GM23338 (cell line): ENCODE results near the gene RNF186. TPM values are rescaled to one million over a fixed set of nuclear protein-coding genes. Genes with fewer than 3 reads are reported as not detected.

Source experiments
- ATAC-seq: fragments of 200-7000 bp; cut with Tn5 transposase; 3 replicates; pipeline ENCODE4 v1.9.1; 2020
- DNase-seq: peaks from one replicate; pipeline ENCODE4 v3.0.0-alpha.2; 2015; ENCODE audit warnings: low spot score
- H2AFZ ChIP-seq: fragments of 200-600 bp; sonication (generic); 2 replicates; pipeline ENCODE4 v1.8.0; 2016; ENCODE audit warnings: antibody characterized with exemption, mild to moderate bottlenecking, moderate library complexity
- H3F3A ChIP-seq: fragments of 200-600 bp; sonication (generic); replicated peaks from 2 replicates; pipeline ENCODE4 v1.8.0; 2017; ENCODE audit warnings: antibody characterized with exemption, mixed run types, low read depth
- H3K27ac ChIP-seq: fragments of 200-600 bp; sonication (generic); 2 replicates; pipeline ENCODE4 v1.6.1; 2016; ENCODE audit warnings: low read depth
- H3K27me3 ChIP-seq: fragments of 200-600 bp; sonication (generic); 2 replicates; pipeline ENCODE4 v1.8.0; 2016; ENCODE audit warnings: mild to moderate bottlenecking, mixed run types, moderate library complexity; ENCODE audit not compliant: insufficient read depth
- H3K36me3 ChIP-seq: fragments of 200-600 bp; sonication (generic); 2 replicates; pipeline ENCODE4 v1.8.0; 2016; ENCODE audit warnings: mild to moderate bottlenecking; ENCODE audit not compliant: insufficient read depth
- H3K4me1 ChIP-seq: fragments of 200-600 bp; sonication (generic); 2 replicates; pipeline ENCODE4 v1.8.0; 2016; ENCODE audit warnings: mild to moderate bottlenecking, moderate library complexity; ENCODE audit not compliant: insufficient read depth
- H3K4me2 ChIP-seq: fragments of 200-600 bp; sonication (generic); 2 replicates; pipeline ENCODE4 v1.7.1; 2017; ENCODE audit warnings: mixed run types
- H3K4me3 ChIP-seq: fragments of 200-600 bp; sonication (generic); 2 replicates; pipeline ENCODE4 v1.6.1; 2016; ENCODE audit warnings: mixed run types
- H3K79me2 ChIP-seq: fragments of 200-600 bp; sonication (generic); replicated peaks from 2 replicates; pipeline ENCODE4 v1.8.0; 2017; ENCODE audit warnings: mild to moderate bottlenecking; ENCODE audit not compliant: insufficient read depth
- H3K9me2 ChIP-seq: fragments of 200-600 bp; sonication (generic); 2 replicates; pipeline ENCODE4 v1.8.0; 2017; ENCODE audit not compliant: insufficient read depth
- H4K20me1 ChIP-seq: fragments of 200-600 bp; sonication (generic); replicated peaks from 2 replicates; pipeline ENCODE4 v1.8.0; 2017; ENCODE audit warnings: mild to moderate bottlenecking; ENCODE audit not compliant: insufficient read depth
- H3K27ac Mint-ChIP-seq: 2 replicates; pipeline ENCODE4 v1.8.0; 2020; ENCODE audit warnings: inconsistent platforms, mild to moderate bottlenecking, moderate library complexity, mixed read lengths
- H3K27me3 Mint-ChIP-seq: 3 replicates; pipeline ENCODE4 v1.8.0; 2022; ENCODE audit warnings: low read depth, mild to moderate bottlenecking, moderate library complexity, mixed read lengths, inconsistent platforms; ENCODE audit not compliant: insufficient read depth, poor library complexity
- H3K36me3 Mint-ChIP-seq: 3 replicates; pipeline ENCODE4 v1.8.0; 2021; ENCODE audit warnings: low read depth, mild to moderate bottlenecking, inconsistent platforms, moderate library complexity, mixed read lengths
- H3K4me1 Mint-ChIP-seq: 3 replicates; pipeline ENCODE4 v1.8.0; 2020; ENCODE audit warnings: mild to moderate bottlenecking, inconsistent platforms, mixed read lengths
- H3K4me3 Mint-ChIP-seq: 3 replicates; pipeline ENCODE4 v1.8.0; 2021; ENCODE audit warnings: moderate library complexity, mild to moderate bottlenecking, inconsistent platforms, mixed read lengths
- H3K9me3 Mint-ChIP-seq: 3 replicates; pipeline ENCODE4 v1.8.0; 2020; ENCODE audit warnings: moderate library complexity, mild to moderate bottlenecking, inconsistent platforms, mixed read lengths
- CREB1 ChIP-seq: fragments of 250-450 bp; sonication (Bioruptor Pico); IDR thresholded peaks from 2 replicates; pipeline ENCODE4 v1.5.0; 2020; ENCODE audit warnings: low read depth, mild to moderate bottlenecking, moderate library complexity
- ETS1 ChIP-seq: IDR thresholded peaks from 2 replicates; pipeline ENCODE4 v1.6.1; 2016; ENCODE audit warnings: antibody characterized with exemption
- EZH2 ChIP-seq: fragments of 200-600 bp; sonication (generic); IDR thresholded peaks from one replicate; pipeline ENCODE4 v1.8.0; 2017; ENCODE audit warnings: antibody characterized with exemption, mild to moderate bottlenecking, low read depth; ENCODE audit not compliant: unreplicated experiment
- EZH2phosphoT487 ChIP-seq: fragments of 200-600 bp; sonication (generic); IDR thresholded peaks from one replicate; pipeline ENCODE4 v1.8.1; 2018; ENCODE audit warnings: antibody characterized with exemption; ENCODE audit not compliant: unreplicated experiment
- JUNB ChIP-seq: IDR thresholded peaks from one replicate; pipeline ENCODE4 v1.6.1; 2016; ENCODE audit warnings: antibody characterized with exemption; ENCODE audit not compliant: unreplicated experiment
- NANOG ChIP-seq: IDR thresholded peaks from 2 replicates; pipeline ENCODE4 v1.6.1; 2016; ENCODE audit warnings: antibody characterized with exemption, borderline replicate concordance
- REST ChIP-seq: IDR thresholded peaks from one replicate; pipeline ENCODE4 v1.6.1; 2018; ENCODE audit warnings: antibody characterized with exemption; ENCODE audit not compliant: unreplicated experiment
- STAT1 ChIP-seq: IDR thresholded peaks from one replicate; pipeline ENCODE4 v1.6.1; 2016; ENCODE audit warnings: antibody characterized with exemption; ENCODE audit not compliant: unreplicated experiment
- ZNF114 ChIP-seq: fragments of 250-450 bp; sonication (Bioruptor Pico); IDR thresholded peaks from 2 replicates; pipeline ENCODE4 v1.5.0; 2020; ENCODE audit warnings: mild to moderate bottlenecking, moderate library complexity
- ZNF331 ChIP-seq: fragments of 250-450 bp; sonication (Bioruptor Pico); IDR thresholded peaks from 2 replicates; pipeline ENCODE4 v1.5.0; 2020; ENCODE audit warnings: low read depth, mild to moderate bottlenecking, moderate library complexity
- ZNF462 ChIP-seq: fragments of 250-450 bp; sonication (Bioruptor Pico); IDR thresholded peaks from 2 replicates; pipeline ENCODE4 v1.5.0; 2020; ENCODE audit warnings: mild to moderate bottlenecking, moderate library complexity
- long read RNA-seq: library from polyadenylated mRNA; unstranded; transcript quantifications from one replicate; pipeline ENCODE4 v2.0.0, GENCODE V29; 2020; ENCODE audit not compliant: unreplicated experiment
- polyA plus RNA-seq: library from polyadenylated mRNA; unstranded; fragments of >200 nt; fragmentation: Nextera tagmentation; extraction: Ambion mirVana; gene quantifications from 2 replicates; pipeline ENCODE4 v1.2.1, GENCODE V29; 2016
- total RNA-seq: library from RNA; depleted of rRNA; stranded (reverse); fragments of >200 nt; shearing (Covaris generic); gene quantifications from 2 replicates; pipeline ENCODE4 v1.2.3, GENCODE V29; 2014; rRNA removed
- TF ChIP-seq, protein P1 (sequence below), 2 experiments: fragments of 200-600 bp in 1 of 2; sonication (generic) in 1 of 2; conservative IDR thresholded peaks; 2 replicates each; pipeline versions ENCODE4 v1.5.1 to v1.6.1; 2016 to 2017; ENCODE audit warnings: antibody characterized with exemption in 2 of 2, low read depth in 2 of 2, mild to moderate bottlenecking in 2 of 2, moderate library complexity in 1 of 2

The RNF186 gene, protein sequence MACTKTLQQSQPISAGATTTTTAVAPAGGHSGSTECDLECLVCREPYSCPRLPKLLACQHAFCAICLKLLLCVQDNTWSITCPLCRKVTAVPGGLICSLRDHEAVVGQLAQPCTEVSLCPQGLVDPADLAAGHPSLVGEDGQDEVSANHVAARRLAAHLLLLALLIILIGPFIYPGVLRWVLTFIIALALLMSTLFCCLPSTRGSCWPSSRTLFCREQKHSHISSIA
- total RNA-seq (not detected in 2 replicates), polyA plus RNA-seq (not detected in 2 replicates)
- long read RNA-seq, result 0 reads

DNA sequence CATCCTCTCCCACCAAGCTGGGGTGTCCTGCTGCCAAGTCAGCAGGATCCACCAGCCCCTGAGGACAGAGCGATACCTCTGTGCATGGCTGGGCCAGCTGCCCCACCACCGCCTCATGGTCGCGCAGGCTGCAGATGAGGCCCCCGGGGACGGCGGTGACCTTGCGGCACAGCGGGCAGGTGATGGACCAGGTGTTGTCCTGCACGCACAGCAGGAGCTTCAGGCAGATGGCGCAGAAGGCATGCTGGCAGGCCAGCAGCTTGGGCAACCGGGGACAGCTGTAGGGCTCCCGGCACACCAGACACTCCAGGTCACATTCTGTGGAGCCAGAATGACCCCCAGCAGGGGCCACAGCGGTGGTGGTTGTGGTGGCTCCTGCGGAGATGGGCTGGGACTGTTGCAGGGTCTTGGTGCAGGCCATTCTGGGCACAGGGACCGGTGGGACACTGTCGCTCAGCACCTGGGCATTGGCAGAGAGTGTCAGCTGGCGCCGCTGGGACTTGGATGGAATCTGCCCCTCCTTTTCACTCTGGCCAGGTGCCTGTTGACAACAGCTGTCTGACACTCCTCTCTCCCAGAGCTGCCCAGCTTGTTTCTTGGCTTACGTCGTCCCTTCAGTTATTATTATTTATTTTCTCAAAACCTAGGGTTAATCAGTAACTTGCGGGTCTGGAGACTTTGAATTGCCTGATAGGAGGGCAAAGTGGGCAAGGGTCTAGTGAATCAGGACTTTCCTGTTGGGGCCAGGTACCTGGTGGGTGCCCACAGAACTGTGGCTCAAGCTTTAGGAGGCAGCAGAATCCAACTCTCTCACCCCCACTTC is at the start of gene RNF186:
Gene RNF186, minus strand, starts transcription at position 603 of the 823 bp plus-strand sequence. Its CDS starts 182 bp downstream, at position 421.
- no peaks in the 10 kb centered on the region for H3F3A ChIP-seq
- H3K9me3 Mint-ChIP-seq, result peaks cover 3% of the 10 kb centered on the region; the same call in 1 of the 3 replicates
- H3K36me3 ChIP-seq, result no peaks in the 10 kb centered on the region
- peaks cover 12% of the 10 kb centered on the region for H3K27me3 Mint-ChIP-seq
- no peaks in the 10 kb centered on the region for H3K79me2 ChIP-seq
- H3K36me3 Mint-ChIP-seq, result no peaks in the 10 kb centered on the region; the same call in 2 of the 3 replicates
- ATAC-seq (no peak), DNase-seq (no peak)
- H3K4me3 Mint-ChIP-seq, result no peak within 1 kb of the TSS; the same call in 2 of the 3 replicates
- no peaks in the 10 kb centered on the region for H4K20me1 ChIP-seq
- TF ChIP-seq, protein P1, sequence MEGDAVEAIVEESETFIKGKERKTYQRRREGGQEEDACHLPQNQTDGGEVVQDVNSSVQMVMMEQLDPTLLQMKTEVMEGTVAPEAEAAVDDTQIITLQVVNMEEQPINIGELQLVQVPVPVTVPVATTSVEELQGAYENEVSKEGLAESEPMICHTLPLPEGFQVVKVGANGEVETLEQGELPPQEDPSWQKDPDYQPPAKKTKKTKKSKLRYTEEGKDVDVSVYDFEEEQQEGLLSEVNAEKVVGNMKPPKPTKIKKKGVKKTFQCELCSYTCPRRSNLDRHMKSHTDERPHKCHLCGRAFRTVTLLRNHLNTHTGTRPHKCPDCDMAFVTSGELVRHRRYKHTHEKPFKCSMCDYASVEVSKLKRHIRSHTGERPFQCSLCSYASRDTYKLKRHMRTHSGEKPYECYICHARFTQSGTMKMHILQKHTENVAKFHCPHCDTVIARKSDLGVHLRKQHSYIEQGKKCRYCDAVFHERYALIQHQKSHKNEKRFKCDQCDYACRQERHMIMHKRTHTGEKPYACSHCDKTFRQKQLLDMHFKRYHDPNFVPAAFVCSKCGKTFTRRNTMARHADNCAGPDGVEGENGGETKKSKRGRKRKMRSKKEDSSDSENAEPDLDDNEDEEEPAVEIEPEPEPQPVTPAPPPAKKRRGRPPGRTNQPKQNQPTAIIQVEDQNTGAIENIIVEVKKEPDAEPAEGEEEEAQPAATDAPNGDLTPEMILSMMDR (conservative IDR thresholded peaks at IDR 0.05; ENCODE audit: low read depth in 2 of 2), result no peak
- TF ChIP-seq EZH2, result no peak
- TF ChIP-seq REST, result no peak
- TF ChIP-seq JUNB, result no peak
- TF ChIP-seq CREB1 (CRISPR knock-in tag), result no peak
- TF ChIP-seq NANOG, result no peak
- no peak for TF ChIP-seq STAT1
- no peak for TF ChIP-seq ETS1
- TF ChIP-seq ZNF462 (CRISPR knock-in tag), result no peak
- no peak for TF ChIP-seq ZNF114
- no peak for TF ChIP-seq EZH2phosphoT487
- TF ChIP-seq ZNF331 (CRISPR knock-in tag), result no peak
- H3K9me2 ChIP-seq, result no peaks in the 10 kb centered on the region
- H3K4me3 ChIP-seq, result 0 out of 2 replicates have a peak within 1 kb of the TSS, but pooled peaks have one; percentile 13
- peaks cover 39% of the 10 kb centered on the region for H3K4me1 Mint-ChIP-seq
- peaks cover 26% of the 10 kb centered on the region for H3K4me1 ChIP-seq
- peak within 1 kb of the TSS; percentile 28 for H2AFZ ChIP-seq
- H3K4me2 ChIP-seq, result peak within 1 kb of the TSS; percentile 20
- peak within 1 kb of the TSS; percentile 96 for H3K27ac Mint-ChIP-seq
- no peaks in the 10 kb centered on the region for H3K27me3 ChIP-seq
- H3K27ac ChIP-seq, result peak within 1 kb of the TSS; percentile 75
